DOHH2 (cell line): ENCODE results near the gene NOL8.
A peak's percentile ranks its signal among the peaks of the same experiment; 100 is the strongest.

Source experiments
- H3F3A ChIP-seq: fragments of 200-600 bp; sonication (generic), shearing (Covaris generic); 2 replicates; pipeline ENCODE4 v1.6.0; 2016; ENCODE audit warnings: antibody characterized with exemption, mild to moderate bottlenecking; ENCODE audit not compliant: control insufficient read depth, insufficient read depth
- H3K27ac ChIP-seq: fragments of 200-600 bp; sonication (generic); 2 replicates; pipeline ENCODE4 v1.5.1; 2014; ENCODE audit warnings: low read depth, mild to moderate bottlenecking, low read length, moderate library complexity
- H3K27me3 ChIP-seq: fragments of 200-600 bp; sonication (generic); 2 replicates; pipeline ENCODE4 v1.6.1; 2014; ENCODE audit warnings: mild to moderate bottlenecking, low read length, mixed read lengths; ENCODE audit not compliant: control insufficient read depth
- H3K36me3 ChIP-seq: fragments of 200-600 bp; sonication (generic); 2 replicates; pipeline ENCODE4 v1.6.1; 2014; ENCODE audit warnings: mild to moderate bottlenecking, low read length, moderate library complexity, mixed read lengths; ENCODE audit not compliant: control insufficient read depth
- H3K4me1 ChIP-seq: fragments of 200-600 bp; sonication (generic); 2 replicates; pipeline ENCODE4 v1.6.1; 2014; ENCODE audit warnings: mild to moderate bottlenecking, low read length, mixed read lengths; ENCODE audit not compliant: control insufficient read depth
- H3K4me2 ChIP-seq: fragments of 200-600 bp; sonication (generic); 2 replicates; pipeline ENCODE4 v1.6.0; 2014; ENCODE audit warnings: mild to moderate bottlenecking, low read length, moderate library complexity
- H3K4me3 ChIP-seq: fragments of 200-600 bp; sonication (generic); 2 replicates; pipeline ENCODE4 v1.5.1; 2014; ENCODE audit warnings: mild to moderate bottlenecking, low read length, mixed read lengths
- H3K79me2 ChIP-seq: fragments of 200-600 bp; sonication (generic); 2 replicates; pipeline ENCODE4 v1.6.1; 2014; ENCODE audit warnings: mild to moderate bottlenecking, low read length, mixed read lengths; ENCODE audit not compliant: control insufficient read depth
- H3K9me2 ChIP-seq: fragments of 200-600 bp; sonication (generic); replicated peaks from 2 replicates; pipeline ENCODE4 v1.6.1; 2014; ENCODE audit warnings: mild to moderate bottlenecking, low read length, mixed read lengths; ENCODE audit not compliant: control insufficient read depth
- H3K9me3 ChIP-seq: fragments of 200-600 bp; sonication (generic); 2 replicates; pipeline ENCODE4 v1.6.1; 2014; ENCODE audit warnings: antibody characterized with exemption, low read length, mixed read lengths; ENCODE audit not compliant: control insufficient read depth, insufficient read depth
- H4K20me1 ChIP-seq: fragments of 200-600 bp; sonication (generic); 2 replicates; pipeline ENCODE4 v1.6.0; 2014; ENCODE audit warnings: low read depth, mild to moderate bottlenecking, antibody characterized with exemption, low read length, moderate library complexity; ENCODE audit not compliant: control insufficient read depth, insufficient read depth
- CTCF ChIP-seq: fragments of 200-600 bp; sonication (generic); IDR thresholded peaks from one replicate; pipeline ENCODE4 v1.5.1; 2014; ENCODE audit warnings: antibody characterized with exemption, mild to moderate bottlenecking, low read depth, low read length; ENCODE audit not compliant: poor library complexity, severe bottlenecking
- EZH2phosphoT487 ChIP-seq: fragments of 200-600 bp; sonication (generic); IDR thresholded peaks from 2 replicates; pipeline ENCODE4 v1.6.1; 2017; ENCODE audit warnings: borderline replicate concordance, mild to moderate bottlenecking, antibody characterized with exemption, low read length, moderate library complexity, mixed read lengths

NOL8 gene

GRCh38 chr9:92325269-92325990 lies at the start of gene NOL8, which contains the start of gene CENPP:
Gene NOL8 (minus strand): TSS chr9:92325350. CDS start chr9:92324161, 1,189 bp downstream.
Gene CENPP (plus strand): TSS chr9:92325953.
- Histone ChIP-seq H3K4me1 (peaks cover 27% of the 10 kb centered on the region), H3K4me3 (peak within 1 kb of the TSS; percentile 95), H3K27me3 (no peaks in the 10 kb centered on the region), H3K79me2 (peaks cover 81% of the 10 kb centered on the region), H3K9me2 (no peaks in the 10 kb centered on the region), H3K36me3 (peaks cover 39% of the 10 kb centered on the region), H3F3A (no peaks in the 10 kb centered on the region), H4K20me1 (no peaks in the 10 kb centered on the region), H3K9me3 (no peaks in the 10 kb centered on the region), H3K27ac (peak within 1 kb of the TSS; percentile 77), H3K4me2 (peak within 1 kb of the TSS; percentile 63)
- TF ChIP-seq EZH2phosphoT487 = no peak
- no peak for TF ChIP-seq CTCF

GRCh38 chr9:92373167-92373566 lies 48.0 kb upstream of the NOL8 start:
- Histone ChIP-seq H3K79me2 (peaks cover 11% of the 10 kb centered on the region), H3K4me1 (no peaks in the 10 kb centered on the region), H3K4me2 (no peak overlapping the region), H3F3A (no peaks in the 10 kb centered on the region), H4K20me1 (peaks cover 4% of the 10 kb centered on the region; the same call in 1 of the 2 replicates), H3K27ac (no peak overlapping the region), H3K27me3 (no peaks in the 10 kb centered on the region), H3K9me2 (no peaks in the 10 kb centered on the region), H3K4me3 (no peak overlapping the region), H3K36me3 (peaks cover 7% of the 10 kb centered on the region; the same call in 1 of the 2 replicates), H3K9me3 (peaks cover 4% of the 10 kb centered on the region; the same call in 1 of the 2 replicates)
- TF ChIP-seq CTCF (no peak), EZH2phosphoT487 (no peak)

GRCh38 chr9:92369075-92369474 lies 43.9 kb upstream of the NOL8 start:
- no peak overlapping the region for H3K4me2 ChIP-seq
- peaks cover 11% of the 10 kb centered on the region for H3K79me2 ChIP-seq
- H4K20me1 ChIP-seq = no peaks in the 10 kb centered on the region
- H3K4me3 ChIP-seq = no peak overlapping the region
- H3F3A ChIP-seq = no peaks in the 10 kb centered on the region
- H3K36me3 ChIP-seq = peaks cover 16% of the 10 kb centered on the region; the same call in 1 of the 2 replicates
- H3K9me3 ChIP-seq = peaks cover 4% of the 10 kb centered on the region; the same call in 1 of the 2 replicates
- no peaks in the 10 kb centered on the region for H3K9me2 ChIP-seq
- no peaks in the 10 kb centered on the region for H3K4me1 ChIP-seq
- no peak overlapping the region for H3K27ac ChIP-seq
- no peaks in the 10 kb centered on the region for H3K27me3 ChIP-seq
- TF ChIP-seq CTCF (no peak), EZH2phosphoT487 (no peak)
